MM.1S (cell line): ENCODE measurements around the gene CCP110.

Experiments
- DNase-seq: peaks from one replicate; pipeline ENCODE4 v3.0.0-alpha.2; 2015
- H2AFZ ChIP-seq: fragments of 300-600 bp; sonication (generic); 2 replicates; pipeline ENCODE4 v1.6.0; 2016; ENCODE audit warnings: antibody characterized with exemption, low read length
- H3F3A ChIP-seq: fragments of 300-600 bp; sonication (generic); 2 replicates; pipeline ENCODE4 v1.6.1; 2016; ENCODE audit warnings: mild to moderate bottlenecking, antibody characterized with exemption, low read length, moderate library complexity, mixed read lengths; ENCODE audit not compliant: insufficient read depth
- H3K27ac ChIP-seq: fragments of 300-600 bp; sonication (generic); 2 replicates; pipeline ENCODE4 v1.5.1; 2016; ENCODE audit warnings: mild to moderate bottlenecking, low read length
- H3K27me3 ChIP-seq: fragments of 300-600 bp; sonication (generic); replicated peaks from 2 replicates; pipeline ENCODE4 v1.6.0; 2016; ENCODE audit warnings: low read length; ENCODE audit not compliant: insufficient read depth
- H3K36me3 ChIP-seq: fragments of 300-600 bp; sonication (generic); replicated peaks from 2 replicates; pipeline ENCODE4 v1.6.1; 2016; ENCODE audit warnings: mild to moderate bottlenecking, low read length, mixed read lengths; ENCODE audit not compliant: insufficient read depth
- H3K4me1 ChIP-seq: fragments of 300-600 bp; sonication (generic); 2 replicates; pipeline ENCODE4 v1.6.1; 2016; ENCODE audit warnings: low read length, mixed read lengths
- H3K4me2 ChIP-seq: fragments of 300-600 bp; sonication (generic); 2 replicates; pipeline ENCODE4 v1.6.0; 2016; ENCODE audit warnings: low read depth, low read length
- H3K4me3 ChIP-seq: fragments of 300-600 bp; sonication (generic); 2 replicates; pipeline ENCODE4 v1.5.1; 2016; ENCODE audit warnings: low read length, mixed read lengths
- H3K79me2 ChIP-seq: fragments of 300-600 bp; sonication (generic); 2 replicates; pipeline ENCODE4 v1.6.1; 2016; ENCODE audit warnings: mixed run types, low read length, mixed read lengths
- H3K9ac ChIP-seq: fragments of 300-600 bp; sonication (generic); 2 replicates; pipeline ENCODE4 v1.6.1; 2016; ENCODE audit warnings: low read length, mixed read lengths
- H3K9me2 ChIP-seq: fragments of 300-600 bp; sonication (generic); replicated peaks from 2 replicates; pipeline ENCODE4 v1.6.1; 2016; ENCODE audit warnings: mild to moderate bottlenecking, low read length, mixed read lengths; ENCODE audit not compliant: insufficient read depth
- H3K9me3 ChIP-seq: fragments of 300-600 bp; sonication (generic); replicated peaks from 2 replicates; pipeline ENCODE4 v1.6.1; 2016; ENCODE audit warnings: mild to moderate bottlenecking, low read length, mixed read lengths; ENCODE audit not compliant: insufficient read depth
- H4K20me1 ChIP-seq: fragments of 300-600 bp; sonication (generic); 2 replicates; pipeline ENCODE4 v1.6.1; 2016; ENCODE audit warnings: mild to moderate bottlenecking, low read length, moderate library complexity, mixed read lengths; ENCODE audit not compliant: insufficient read depth
- EZH2 ChIP-seq: fragments of 300-600 bp; sonication (generic); optimal IDR thresholded peaks from 2 replicates; pipeline ENCODE3; 2017; ENCODE audit warnings: low read depth, mild to moderate bottlenecking, antibody characterized with exemption, low read length, mixed read lengths
- EZH2phosphoT487 ChIP-seq: fragments of 300-600 bp; sonication (generic); IDR thresholded peaks from 2 replicates; pipeline ENCODE4 v1.6.1; 2018; ENCODE audit warnings: antibody characterized with exemption, low read length
- TF ChIP-seq, protein P1 (sequence below): fragments of 300-600 bp; sonication (generic); IDR thresholded peaks from 2 replicates; pipeline ENCODE4 v1.5.1; 2016; ENCODE audit warnings: antibody characterized with exemption, low read length, mixed read lengths

The CCP110 gene

DNA sequence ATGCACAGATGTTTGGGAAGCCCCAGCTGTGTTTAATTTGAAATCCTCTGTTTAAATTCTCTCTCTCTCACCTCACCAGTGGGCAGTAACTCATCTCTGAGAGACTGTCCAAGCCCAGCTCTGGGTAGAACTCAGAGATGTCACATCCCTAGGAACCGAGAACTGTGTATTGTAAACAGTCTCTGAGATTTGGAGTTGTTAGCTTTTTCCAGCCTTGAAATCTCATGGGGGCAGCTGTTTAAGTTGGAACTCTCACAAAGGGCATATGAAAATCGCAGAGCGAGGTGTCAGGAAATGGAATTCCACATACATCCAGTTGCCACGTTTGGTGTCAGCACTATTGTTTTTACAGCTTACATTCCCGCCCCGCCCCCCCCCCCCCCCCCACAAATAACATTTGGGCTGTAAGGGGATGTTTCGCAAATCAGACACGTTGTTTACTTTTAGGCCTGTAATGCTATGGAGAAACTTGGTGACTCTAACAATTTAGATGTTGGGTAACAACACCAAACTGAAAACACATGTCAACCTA is 66.1 kb downstream of the CCP110 start:
- H3K79me2 ChIP-seq, result no peaks in the 10 kb centered on the region
- TF ChIP-seq EZH2phosphoT487 (no peak), EZH2 (no peak)
- TF ChIP-seq, protein P1, sequence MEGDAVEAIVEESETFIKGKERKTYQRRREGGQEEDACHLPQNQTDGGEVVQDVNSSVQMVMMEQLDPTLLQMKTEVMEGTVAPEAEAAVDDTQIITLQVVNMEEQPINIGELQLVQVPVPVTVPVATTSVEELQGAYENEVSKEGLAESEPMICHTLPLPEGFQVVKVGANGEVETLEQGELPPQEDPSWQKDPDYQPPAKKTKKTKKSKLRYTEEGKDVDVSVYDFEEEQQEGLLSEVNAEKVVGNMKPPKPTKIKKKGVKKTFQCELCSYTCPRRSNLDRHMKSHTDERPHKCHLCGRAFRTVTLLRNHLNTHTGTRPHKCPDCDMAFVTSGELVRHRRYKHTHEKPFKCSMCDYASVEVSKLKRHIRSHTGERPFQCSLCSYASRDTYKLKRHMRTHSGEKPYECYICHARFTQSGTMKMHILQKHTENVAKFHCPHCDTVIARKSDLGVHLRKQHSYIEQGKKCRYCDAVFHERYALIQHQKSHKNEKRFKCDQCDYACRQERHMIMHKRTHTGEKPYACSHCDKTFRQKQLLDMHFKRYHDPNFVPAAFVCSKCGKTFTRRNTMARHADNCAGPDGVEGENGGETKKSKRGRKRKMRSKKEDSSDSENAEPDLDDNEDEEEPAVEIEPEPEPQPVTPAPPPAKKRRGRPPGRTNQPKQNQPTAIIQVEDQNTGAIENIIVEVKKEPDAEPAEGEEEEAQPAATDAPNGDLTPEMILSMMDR, result no peak
- no peak overlapping the region for H3K4me2 ChIP-seq
- H3K27me3 ChIP-seq, result no peaks in the 10 kb centered on the region
- no peak for DNase-seq
- H3K9me3 ChIP-seq, result no peaks in the 10 kb centered on the region
- H3K36me3 ChIP-seq, result no peaks in the 10 kb centered on the region
- H3K4me1 ChIP-seq, result no peaks in the 10 kb centered on the region
- no peak overlapping the region for H2AFZ ChIP-seq
- H3K9ac ChIP-seq, result no peak overlapping the region
- no peak overlapping the region for H3K27ac ChIP-seq
- H3K4me3 ChIP-seq, result no peak overlapping the region
- H3F3A ChIP-seq, result no peaks in the 10 kb centered on the region
- H3K9me2 ChIP-seq, result no peaks in the 10 kb centered on the region
- no peaks in the 10 kb centered on the region for H4K20me1 ChIP-seq

DNA sequence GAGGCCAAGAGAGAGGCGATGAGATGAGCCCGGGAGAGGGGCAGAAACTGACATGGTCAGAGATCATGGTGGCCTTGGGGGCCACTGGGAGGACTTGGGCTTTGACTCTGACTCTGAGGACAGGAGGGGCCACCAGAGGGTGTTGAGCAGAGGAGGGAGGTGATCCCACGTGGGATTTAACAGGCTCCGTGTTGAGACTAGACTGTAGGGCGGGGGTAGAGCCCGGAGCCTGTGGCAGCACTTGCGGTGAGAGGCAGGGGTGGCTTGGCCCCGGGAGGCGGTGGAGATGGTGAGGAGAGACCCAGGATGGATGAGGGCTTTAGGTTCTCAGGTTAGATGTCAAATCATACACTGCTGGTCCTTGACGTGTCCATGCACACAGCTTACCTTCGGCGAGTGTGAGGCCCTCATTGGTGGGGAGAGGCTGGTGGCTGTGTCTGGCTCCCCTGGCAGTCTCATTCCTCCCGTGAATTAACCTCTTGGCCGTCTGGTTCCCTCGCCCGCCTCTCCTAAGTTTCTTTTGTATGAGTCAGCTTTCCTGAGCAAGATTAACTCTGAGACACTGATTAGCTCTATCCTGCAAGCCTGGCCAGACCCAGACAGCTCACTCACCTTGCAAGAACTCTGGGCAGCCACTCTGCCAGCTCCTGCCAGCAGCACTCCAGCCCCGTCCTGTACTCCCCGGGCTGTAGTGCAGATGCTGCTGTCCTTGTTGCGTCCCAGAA is 71.5 kb downstream of the CCP110 start:
- no peak overlapping the region for H3K9ac ChIP-seq
- H3K4me2 ChIP-seq, result no peak overlapping the region
- TF ChIP-seq EZH2 (no peak), EZH2phosphoT487 (no peak)
- TF ChIP-seq, protein P1, result no peak
- no peaks in the 10 kb centered on the region for H3K27me3 ChIP-seq
- no peaks in the 10 kb centered on the region for H3K36me3 ChIP-seq
- no peaks in the 10 kb centered on the region for H3K4me1 ChIP-seq
- no peak overlapping the region for H3K4me3 ChIP-seq
- DNase-seq, result no peak
- no peaks in the 10 kb centered on the region for H3K9me3 ChIP-seq
- no peak overlapping the region for H3K27ac ChIP-seq
- no peaks in the 10 kb centered on the region for H3K79me2 ChIP-seq
- no peaks in the 10 kb centered on the region for H3K9me2 ChIP-seq
- no peaks in the 10 kb centered on the region for H3F3A ChIP-seq
- no peak overlapping the region for H2AFZ ChIP-seq
- H4K20me1 ChIP-seq, result no peaks in the 10 kb centered on the region

DNA sequence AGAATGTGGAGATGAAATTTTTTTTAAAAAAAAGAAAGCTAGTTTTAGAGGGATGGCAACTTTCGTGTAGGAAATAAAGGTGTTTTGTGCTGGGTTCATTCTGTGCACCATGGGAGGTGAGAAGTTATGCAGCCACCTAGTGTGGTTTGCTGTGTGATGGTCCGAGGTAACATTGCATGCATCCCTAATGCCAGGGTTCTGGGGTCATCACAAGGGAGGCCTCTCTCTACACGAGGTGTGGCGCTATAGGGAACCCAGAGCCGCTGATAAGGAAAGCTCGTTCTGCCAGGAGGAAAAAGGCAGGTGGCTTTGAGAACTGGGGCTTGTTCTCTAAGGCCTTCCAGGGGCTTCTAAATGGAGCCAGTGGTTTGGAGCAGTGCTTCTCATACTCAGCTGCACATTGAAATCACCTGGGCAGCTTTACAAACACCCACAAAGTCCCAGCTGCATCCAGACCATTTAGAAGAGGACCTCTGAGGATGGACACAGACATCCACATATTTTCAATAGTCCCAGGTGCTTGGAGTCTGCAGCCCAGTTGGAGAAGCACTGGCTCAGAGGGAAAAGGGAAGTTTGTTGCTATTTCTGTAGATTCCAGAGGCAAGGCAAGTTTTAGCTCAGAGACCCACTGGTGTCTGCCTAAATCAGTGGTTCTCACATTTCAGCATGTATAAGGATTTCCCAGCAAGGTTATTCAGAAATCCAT is 75.2 kb downstream of the CCP110 start:
- Histone ChIP-seq H2AFZ (no peak overlapping the region), H4K20me1 (no peaks in the 10 kb centered on the region), H3K4me2 (no peak overlapping the region), H3K79me2 (no peaks in the 10 kb centered on the region), H3K9me2 (no peaks in the 10 kb centered on the region), H3K9ac (no peak overlapping the region), H3K4me3 (no peak overlapping the region), H3K27me3 (no peaks in the 10 kb centered on the region), H3K27ac (no peak overlapping the region), H3K4me1 (no peaks in the 10 kb centered on the region), H3F3A (no peaks in the 10 kb centered on the region), H3K36me3 (no peaks in the 10 kb centered on the region), H3K9me3 (no peaks in the 10 kb centered on the region)
- no peak for DNase-seq
- TF ChIP-seq, protein P1, result no peak
- TF ChIP-seq EZH2phosphoT487 (no peak), EZH2 (no peak)
